GM19324 (cell line): ENCODE measurements around the gene OR2M3.
A peak's percentile ranks its signal among the peaks of the same experiment; 100 is the strongest.
"Not testable (repeated sequence)": the region's sequence is repeated elsewhere in the genome, so short reads cannot be mapped to it uniquely, and the experiment has no call there.

Experiments
- ATAC-seq: cut with Tn5 transposase; IDR thresholded peaks from one replicate; pipeline ENCODE4 v1.9.1; 2021; ENCODE audit warnings: mild to moderate bottlenecking, moderate library complexity; ENCODE audit not compliant: unreplicated experiment, low FRiP score

The OR2M3 gene

GRCh38 chr1:248196965-248197364 lies at the start of gene OR2M3:
Gene OR2M3, plus strand, starts transcription at chr1:248197265. Its CDS starts 5,803 bp downstream, at chr1:248203068.
- ATAC-seq, result no peak

GRCh38 chr1:248152056-248152827 lies 44.8 kb upstream of the OR2M3 start:
- ATAC-seq, result no peak

GRCh38 chr1:248155927-248156326 lies 41.1 kb upstream of the OR2M3 start:
- no peak for ATAC-seq

- ATAC-seq, result no peak
These were observed 38.3 kb upstream of the OR2M3 start for GRCh38 chr1:248158758-248159157.

- ATAC-seq, result no peak
These were observed 33.0 kb upstream of the OR2M3 start for GRCh38 chr1:248164031-248164430.

GRCh38 chr1:248165186-248165585 lies 31.9 kb upstream of the OR2M3 start:
- no peak for ATAC-seq

GRCh38 chr1:248174521-248174920 lies 22.5 kb upstream of the OR2M3 start, which contains the start of gene OR2M2:
Gene OR2M2, plus strand, starts transcription at chr1:248174821. Its CDS starts 5,165 bp downstream, at chr1:248179986.
- ATAC-seq, result no peak

- ATAC-seq, result no peak
These were observed 13.1 kb upstream of the OR2M3 start for GRCh38 chr1:248183996-248184395.

- ATAC-seq, result no peak
These were observed 9.7 kb upstream of the OR2M3 start for GRCh38 chr1:248187363-248187762.

GRCh38 chr1:248189026-248189425 lies 8.0 kb upstream of the OR2M3 start:
- ATAC-seq, result no peak

- ATAC-seq, result no peak
These were observed 2.9 kb upstream of the OR2M3 start for GRCh38 chr1:248194117-248194516.

GRCh38 chr1:248215880-248216279 lies 18.8 kb downstream of the OR2M3 start:
- ATAC-seq, result no peak

GRCh38 chr1:248225537-248225936 lies 28.5 kb downstream of the OR2M3 start:
- no peak for ATAC-seq

- ATAC-seq, result no peak
These were observed 32.4 kb downstream of the OR2M3 start for GRCh38 chr1:248229360-248229908.

- no peak for ATAC-seq
These were observed 34.1 kb downstream of the OR2M3 start, which contains the start of gene OR2M4 for GRCh38 chr1:248231117-248231516. Gene OR2M4, plus strand, starts transcription at chr1:248231417. Its CDS starts 7,512 bp downstream, at chr1:248238929.

GRCh38 chr1:248239478-248239877 lies 42.4 kb downstream of the OR2M3 start:
- no peak for ATAC-seq

GRCh38 chr1:248243204-248243603 lies 46.1 kb downstream of the OR2M3 start:
- ATAC-seq, result peak; percentile 72

GRCh38 chr1:248259309-248259708 lies 62.2 kb downstream of the OR2M3 start:
- not testable (repeated sequence) for ATAC-seq
